OCI-M2 (cell line): Measurements from ENCODE around the gene FGGY.
A peak's percentile ranks its signal among the peaks of the same experiment; 100 is the strongest.
"Not testable (repeated sequence)": the region's sequence is repeated elsewhere in the genome, so short reads cannot be mapped to it uniquely, and the experiment has no call there.

Experiments
- DNase-seq: peaks from one replicate; lab custom pipeline; 2025; ENCODE audit not compliant: unreplicated experiment; lab: John Stamatoyannopoulos, UW

FGGY gene, protein sequence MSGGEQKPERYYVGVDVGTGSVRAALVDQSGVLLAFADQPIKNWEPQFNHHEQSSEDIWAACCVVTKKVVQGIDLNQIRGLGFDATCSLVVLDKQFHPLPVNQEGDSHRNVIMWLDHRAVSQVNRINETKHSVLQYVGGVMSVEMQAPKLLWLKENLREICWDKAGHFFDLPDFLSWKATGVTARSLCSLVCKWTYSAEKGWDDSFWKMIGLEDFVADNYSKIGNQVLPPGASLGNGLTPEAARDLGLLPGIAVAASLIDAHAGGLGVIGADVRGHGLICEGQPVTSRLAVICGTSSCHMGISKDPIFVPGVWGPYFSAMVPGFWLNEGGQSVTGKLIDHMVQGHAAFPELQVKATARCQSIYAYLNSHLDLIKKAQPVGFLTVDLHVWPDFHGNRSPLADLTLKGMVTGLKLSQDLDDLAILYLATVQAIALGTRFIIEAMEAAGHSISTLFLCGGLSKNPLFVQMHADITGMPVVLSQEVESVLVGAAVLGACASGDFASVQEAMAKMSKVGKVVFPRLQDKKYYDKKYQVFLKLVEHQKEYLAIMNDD

DNA sequence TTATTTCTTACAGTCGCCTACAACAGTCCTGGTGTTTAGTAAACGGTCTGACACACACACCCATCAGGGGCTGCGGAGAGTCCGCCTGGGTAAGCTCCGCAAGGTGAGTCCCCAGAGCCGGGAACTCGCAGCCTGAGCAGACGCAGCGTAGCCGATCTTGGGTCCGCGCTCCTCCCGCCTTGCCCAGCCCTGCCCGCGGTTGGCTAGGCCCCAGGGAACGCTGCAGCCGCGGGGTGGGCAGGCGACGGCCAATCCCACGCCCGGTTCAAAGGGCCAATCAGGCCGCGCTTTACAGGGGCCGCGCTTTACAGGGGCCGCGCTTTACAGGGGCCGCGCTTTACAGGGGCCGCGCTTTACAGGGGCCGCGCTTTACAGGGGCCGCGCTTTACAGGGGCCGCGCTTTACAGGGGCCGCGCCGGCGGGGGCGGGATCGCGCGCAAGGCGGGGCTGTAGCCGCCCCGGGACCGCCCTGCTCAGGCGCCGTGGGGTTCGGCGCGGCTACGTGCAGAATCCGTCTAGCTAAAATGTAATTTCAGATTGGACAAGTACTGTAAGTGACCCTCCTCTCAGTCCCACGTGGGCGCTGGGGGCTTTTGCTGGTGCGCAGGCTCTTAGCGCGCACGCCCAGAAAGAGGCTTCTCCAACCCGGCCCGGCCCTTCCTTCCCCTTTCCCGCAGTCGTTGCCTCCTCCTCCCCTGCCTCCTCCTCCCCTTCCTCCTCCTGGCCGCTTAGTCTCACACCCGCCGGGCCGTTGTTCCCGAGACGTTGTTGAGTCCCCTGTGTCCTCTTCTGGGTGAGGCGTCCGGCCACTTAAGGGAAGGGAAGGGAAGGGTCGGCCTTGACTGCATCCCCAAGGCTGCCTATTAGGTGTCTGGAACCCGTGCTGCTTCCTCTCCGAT is at the start of gene FGGY:
FGGY (plus strand) TSS at position 737 of the 899 bp plus-strand sequence. CDS start 24,456 bp downstream, outside the sequence.
- DNase-seq = peak; percentile 69

DNA sequence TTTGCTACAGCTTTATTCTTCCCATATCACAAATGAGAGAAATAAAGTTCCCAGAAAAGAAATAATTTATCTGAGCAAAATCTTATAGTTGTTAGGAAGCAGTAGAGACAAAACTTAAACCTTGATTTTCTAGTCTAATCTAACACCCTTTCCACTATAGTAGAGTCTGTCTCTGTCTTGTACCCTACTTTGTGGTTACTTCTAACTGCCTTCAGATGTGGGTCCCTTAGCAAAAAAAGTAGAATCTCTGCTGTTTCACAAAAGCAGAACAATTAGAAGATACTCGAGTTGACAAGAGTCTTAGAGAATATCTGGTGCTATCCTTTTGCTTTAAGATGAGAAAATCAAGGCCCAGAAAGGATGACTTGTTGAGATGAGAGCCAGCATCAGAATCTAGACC is 48.1 kb upstream of the FGGY start:
- DNase-seq = no peak

DNA sequence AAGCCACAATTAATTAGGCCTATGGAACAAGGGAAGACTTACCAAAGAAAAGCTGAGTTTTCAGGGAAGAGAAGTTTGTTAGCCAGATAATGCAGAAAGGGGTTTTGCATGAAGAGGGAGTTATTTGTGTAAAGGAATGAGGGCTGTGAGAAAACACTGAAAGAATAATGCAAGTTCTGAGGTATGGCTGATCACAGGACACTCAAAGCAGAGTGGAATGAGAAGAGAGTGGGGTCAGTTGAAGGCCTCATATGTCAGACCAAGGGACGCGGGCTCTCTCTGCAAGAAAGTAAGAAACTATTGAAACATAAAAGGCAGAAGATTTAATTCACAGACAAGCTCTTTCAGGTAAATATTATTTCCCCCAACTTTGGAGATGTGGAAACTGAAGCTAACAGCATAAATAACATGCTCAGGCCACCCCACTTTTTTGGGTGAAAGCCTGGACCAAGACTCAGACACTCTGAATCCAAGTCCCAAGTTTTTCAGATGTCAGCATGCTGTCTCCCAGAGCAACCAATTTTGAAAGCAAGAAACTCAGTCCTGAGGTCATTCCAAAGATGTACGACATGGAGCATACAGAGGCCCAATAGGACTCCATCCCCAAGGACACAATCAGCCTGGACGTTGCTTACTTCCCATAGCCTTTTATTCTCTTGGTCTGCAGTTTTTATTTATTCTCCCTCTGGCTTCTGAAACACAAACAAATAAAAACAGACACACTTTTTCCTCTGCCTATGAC is 47.3 kb upstream of the FGGY start:
- no peak for DNase-seq

DNA sequence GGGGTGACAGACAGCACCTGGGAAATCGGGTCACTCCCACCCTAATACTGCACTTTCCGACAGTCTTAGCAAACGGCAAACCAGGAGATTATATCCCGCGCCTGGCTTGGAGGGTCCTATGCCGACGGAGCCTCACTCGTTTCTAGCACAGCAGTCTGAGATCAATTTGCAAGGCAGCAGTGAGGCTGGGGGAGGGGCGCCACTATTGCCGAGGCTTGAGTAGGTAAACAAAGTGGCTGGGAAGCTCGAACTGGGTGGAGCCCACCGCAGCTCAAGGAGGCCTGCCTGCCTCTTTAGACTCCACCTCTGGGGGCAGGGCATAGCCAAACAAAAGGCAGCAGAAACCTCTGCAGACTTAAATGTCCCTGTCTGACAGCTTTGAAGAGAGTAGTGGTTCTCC is 45.8 kb upstream of the FGGY start:
- DNase-seq = not testable (repeated sequence)

DNA sequence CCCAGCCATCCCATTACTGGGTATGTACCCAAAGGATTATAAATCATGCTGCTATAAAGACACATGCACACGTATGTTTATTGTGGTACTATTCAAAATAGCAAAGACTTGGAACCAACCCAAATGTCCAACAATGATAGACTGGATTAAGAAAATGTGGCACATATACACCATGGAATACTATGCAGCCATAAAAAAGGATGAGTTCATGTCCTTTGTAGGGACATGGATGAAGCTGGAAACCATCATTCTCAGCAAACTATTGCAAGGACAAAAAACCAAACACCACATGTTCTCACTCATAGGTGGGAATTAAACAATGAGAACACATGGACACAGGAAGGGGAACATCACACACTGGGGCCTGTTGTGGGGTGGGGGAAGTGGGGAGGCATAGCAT is 40.5 kb upstream of the FGGY start:
- not testable (repeated sequence) for DNase-seq

DNA sequence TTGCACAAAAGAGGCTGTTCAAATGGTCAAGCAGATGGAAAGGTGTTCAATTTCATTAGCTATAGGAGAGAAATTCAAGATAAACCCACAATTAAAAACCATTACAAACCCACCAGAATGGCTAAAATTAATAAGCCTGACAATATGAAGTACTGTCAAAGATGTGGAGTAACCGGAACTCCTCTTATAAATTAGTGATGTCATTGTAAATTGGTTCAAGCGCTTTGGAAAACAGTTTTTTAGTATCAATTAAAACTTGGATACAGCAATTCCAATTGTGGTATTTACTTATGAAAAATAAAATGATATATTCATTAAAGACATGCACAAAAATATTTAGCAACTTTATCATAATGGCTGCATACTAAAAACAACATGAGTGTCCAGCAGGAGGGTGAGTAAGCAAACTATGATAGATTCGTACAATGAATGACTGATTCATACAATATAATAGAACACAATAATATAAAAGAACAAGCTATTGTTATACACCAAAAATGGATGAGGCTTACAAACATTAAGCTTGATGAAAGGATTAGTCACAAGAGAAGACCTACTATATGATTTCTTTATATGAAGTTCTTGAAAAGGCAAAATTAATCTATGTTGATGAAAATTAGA is 38.4 kb upstream of the FGGY start:
- DNase-seq = no peak

DNA sequence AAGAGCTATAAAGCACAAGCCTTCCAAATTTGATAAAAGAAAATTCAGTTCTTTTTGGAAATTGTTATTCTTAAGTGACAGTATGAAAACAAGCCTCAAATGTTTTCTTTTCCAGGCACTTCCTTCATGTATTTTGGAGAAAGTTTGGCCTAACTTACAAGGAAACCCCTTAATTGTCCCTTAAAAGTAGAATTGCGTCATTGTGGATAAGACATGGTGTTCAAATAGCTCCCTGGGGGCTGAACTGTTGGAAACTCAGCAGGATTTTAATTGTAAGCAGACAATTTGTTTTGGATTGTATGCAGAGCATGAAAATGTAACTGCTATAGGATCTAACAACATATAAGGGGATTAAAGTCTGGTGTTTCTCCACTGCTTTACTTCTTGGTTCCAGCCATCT is 35.4 kb upstream of the FGGY start:
- DNase-seq = no peak

DNA sequence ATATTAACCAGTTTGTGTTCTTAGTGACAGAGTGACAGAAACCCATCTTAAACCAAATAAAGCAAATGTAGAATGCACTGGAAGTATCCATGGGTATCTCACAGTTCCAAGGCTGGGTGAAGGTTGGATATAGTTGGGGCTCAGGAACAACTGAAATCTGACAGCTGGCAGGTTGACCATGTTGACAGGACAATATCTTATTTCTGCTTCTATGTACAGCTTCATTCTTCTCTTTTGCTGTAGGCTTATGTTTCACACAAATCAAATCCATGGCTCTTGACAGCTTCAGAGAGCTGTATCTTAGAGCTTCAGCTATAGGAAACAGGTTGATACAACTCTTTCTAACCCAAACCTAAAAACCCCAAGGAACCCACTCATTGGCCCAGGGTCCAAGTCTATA is 34.3 kb upstream of the FGGY start:
- DNase-seq = no peak

DNA sequence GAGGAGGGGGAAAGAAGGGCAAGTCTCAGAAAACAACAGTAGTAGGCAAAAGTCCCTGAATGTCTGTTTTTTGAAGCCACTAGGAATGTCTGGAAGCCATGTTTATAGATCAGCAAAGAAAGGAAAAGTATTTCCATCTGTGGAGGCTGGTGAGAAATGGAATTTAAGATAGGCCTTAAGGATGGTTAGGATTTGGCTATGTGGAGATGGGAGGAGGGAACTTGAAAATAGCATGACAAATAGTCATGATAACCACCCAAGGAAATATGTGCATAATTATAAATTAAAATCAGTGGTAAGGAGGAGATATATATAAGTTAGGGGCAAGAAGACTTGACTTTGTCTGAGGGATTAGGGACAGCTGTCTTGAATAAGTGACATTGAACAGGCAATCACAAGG is 33.8 kb upstream of the FGGY start:
- no peak for DNase-seq

DNA sequence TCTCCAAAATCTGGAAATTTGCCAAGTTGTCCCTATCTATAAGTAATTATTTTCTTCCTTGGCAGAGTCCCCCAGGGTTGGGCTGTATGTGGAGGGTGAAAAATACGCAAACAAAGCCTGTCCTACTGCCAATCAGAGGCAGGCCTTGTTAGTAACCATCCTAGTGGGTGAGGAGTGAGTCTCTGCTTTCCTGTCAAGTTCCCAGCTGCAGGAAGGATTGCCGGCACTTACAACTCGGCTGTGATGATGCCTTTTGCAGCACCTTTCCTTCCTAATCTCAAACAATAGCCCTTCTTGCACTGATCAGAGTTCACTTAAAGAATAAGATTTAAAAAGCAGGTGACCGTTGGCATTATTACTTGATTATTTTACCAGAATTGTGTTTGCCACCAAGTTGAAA is 31.3 kb upstream of the FGGY start:
- DNase-seq = no peak

DNA sequence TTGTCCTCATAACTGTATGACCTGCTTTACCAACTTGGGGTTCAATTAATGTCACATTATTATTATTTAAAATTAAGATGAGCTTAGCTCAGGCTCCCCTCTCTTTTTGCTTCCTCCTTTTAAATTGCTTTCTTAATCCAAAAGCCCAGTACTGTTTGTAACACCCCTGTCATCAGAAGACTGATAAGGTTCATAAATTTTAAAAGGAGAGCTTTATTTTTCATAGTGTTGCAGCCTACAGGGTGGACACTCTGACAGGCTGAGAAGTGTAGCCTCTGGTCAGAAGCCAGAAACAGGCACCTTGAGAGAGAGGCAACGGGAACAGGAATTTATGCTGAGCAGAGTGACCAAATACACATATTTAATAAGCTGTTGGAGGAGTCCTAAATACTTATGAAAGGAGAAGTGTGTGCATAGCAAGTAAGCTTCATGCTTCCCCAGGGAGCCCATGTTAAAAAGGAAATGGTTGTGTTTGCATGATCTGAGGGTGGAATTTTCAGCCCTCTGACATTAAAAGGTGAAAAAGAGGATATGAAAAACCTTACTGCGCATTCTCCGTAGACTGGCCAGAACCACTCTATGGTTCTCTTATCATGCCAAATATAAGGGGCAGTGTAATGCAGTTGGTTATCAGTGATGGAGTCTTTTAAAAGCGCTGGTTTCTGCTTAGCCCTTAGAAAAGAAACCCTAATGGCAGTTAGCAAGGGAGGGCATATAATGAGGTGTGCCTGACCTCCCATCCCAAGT is 30.5 kb upstream of the FGGY start:
- no peak for DNase-seq

DNA sequence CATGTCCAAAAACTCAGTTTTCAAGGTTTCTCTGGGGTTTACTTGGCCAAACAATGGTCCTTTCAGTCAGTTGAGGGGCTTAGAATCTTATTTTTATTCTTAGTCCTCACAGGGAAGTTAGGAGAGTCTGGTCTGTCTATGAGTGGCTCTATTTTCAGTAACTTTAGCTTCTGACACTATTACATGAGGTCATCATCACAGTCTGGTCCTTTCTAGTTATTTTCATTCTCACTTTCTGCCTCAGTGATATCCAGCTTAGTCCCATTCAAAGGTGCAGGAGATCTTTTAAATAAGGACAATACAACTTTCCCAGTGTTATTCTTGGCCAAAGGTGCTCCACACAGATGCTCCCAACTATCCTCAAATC is 30.0 kb upstream of the FGGY start:
- no peak for DNase-seq

DNA sequence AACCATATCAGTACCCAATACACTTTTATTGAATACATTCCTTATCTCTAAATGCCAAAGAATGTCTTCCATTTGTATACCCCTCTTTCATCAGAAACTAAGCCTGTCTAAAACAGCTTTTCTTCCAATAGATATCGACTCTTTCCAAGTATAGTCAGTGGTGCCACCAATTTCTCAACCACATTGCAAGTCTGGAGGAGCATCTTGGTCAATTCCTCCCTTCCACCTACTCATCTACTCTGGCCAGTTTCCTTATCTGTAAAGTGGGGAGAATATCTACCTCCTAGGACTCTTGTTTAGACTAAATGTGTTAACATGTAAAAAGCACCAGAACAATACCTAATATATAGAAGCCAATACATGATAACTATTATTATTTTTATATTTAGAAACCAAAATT is 28.5 kb upstream of the FGGY start:
- DNase-seq = no peak

DNA sequence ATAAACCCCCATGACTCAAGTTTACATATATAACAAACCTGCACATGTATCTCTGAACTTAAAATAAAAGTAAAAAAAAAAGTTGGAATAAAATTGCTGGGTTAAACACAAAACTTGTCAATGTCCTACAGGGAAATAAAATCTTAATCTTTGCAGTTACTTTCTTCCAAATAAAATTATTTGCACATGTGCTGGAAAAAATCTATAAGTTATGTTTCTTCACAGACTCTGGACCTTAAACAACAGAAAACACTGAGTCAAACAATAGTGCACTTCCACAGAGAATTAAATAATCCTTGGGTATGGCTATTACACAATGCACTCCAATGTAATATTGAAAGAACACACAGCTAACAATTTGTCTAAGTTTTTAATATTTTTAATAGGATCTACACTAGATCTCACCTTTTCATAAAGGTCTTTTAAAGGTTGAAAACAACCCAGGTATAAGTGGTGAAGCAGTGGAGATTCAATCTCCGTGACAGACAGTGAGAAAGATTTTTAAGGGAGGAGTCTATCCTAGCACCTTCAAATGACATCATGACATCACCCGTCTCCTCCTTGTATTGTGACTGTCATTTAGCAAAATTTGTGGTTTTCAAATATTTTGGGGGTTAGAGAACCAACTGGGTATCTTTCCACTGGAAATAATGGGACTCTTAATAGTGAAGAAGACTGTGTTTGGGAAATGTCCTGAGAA is 25.2 kb upstream of the FGGY start:
- DNase-seq = no peak

DNA sequence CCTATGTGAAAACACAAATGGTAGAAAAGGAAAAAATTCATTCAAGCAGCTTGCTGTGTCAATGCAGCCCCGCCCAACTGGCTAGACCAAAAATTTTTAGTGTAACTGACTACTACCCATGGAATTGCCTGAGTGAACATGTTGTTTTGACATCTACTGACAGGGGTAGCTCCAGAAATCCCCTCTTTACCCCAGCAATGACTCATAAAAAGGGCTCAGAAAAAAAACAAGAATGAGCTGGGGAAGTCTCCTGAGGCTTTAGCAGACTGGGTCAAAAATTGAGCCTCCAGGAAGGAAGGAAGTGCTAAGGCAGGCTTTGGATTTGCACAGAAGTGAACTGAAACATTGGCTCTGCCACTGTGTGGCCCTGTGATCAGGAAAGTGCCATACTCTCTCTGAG is 24.4 kb upstream of the FGGY start:
- DNase-seq = no peak

DNA sequence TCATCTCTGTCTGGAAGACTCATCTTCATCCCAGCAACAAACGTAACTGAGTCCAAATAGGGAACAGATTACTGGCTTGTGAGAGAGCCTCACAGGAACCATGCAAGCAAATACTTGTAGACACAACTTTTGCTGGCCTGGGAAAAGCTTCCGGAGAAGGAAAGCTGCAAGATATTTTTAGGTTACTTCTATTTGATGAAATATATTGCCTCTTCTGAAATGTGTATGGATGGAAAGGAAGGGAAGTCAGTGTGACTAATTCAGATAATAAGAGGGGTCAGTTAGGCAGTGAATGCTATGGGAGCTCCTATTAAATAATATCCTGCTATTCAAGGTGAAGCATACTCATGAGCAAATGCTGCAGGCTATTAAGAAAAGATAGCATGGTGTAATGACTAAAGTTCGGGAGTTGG is 20.4 kb upstream of the FGGY start:
- no peak for DNase-seq

DNA sequence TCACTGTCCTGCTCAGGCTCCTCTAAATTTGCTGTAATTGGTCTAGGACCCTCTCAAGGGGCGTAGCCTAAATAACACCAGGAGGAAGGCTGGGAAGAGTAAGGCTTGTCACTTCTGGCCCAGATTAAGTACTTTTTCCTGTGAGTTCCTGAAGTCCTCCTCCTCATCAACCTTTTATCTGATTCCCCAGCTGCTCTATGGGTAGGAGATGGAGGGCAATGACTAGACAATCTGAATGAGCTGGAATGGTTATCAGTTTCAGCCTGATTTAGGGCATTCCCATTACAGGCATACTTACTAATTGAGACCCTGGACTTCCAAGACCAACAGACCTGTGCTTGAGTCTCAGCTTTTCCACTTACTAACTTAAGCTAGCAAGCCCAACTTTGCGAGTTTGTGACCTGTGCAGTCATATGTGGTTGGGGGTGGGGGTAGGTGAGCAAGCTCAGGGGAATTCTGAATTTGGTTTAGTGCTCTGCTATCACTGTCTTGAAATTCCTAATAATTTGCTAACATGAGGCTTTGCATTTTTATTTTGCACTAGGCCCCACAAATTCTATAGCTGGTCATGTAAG is 18.0 kb upstream of the FGGY start:
- no peak for DNase-seq

DNA sequence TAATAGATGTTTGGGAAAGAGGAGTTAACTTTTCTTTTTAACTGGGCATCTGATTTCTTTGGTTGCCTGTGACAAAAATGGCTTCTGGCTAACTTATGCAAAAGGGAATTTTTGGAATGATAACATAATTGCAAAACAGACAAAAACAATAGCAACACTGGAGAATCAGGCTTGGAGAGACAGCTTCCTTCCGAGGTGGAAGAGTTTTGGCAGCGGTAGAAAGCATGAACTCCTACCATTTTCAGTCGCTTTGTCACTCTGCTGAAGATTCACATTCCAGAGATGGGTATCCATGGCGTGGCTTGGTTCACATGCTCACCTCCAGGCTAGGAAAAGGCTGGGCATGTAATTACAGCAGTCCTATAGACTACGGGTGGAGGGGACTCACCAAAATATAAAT is 17.2 kb upstream of the FGGY start:
- no peak for DNase-seq

DNA sequence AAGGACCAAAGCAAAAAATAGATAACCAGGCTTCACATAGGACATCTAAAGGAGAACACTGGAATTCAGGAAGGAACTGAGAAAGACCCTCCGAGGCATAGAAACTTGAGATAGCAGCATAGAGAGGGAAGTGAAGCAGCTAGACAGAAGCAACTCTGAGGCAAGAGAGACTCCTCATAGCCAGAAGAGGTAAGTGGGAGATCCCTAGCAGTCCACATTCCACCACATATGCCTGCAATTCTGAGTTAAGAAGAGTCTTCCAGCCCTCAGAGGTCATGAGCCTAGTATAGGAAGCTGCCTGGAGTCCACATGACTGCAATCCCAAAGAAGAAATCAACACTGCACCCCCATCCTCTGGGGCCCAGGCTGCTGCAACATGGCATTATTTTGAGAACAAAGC is 13.9 kb upstream of the FGGY start:
- DNase-seq = no peak
